Urinary bladder (tissue), 4 donors: ENCODE measurements around the gene RPTOR. TPM values are rescaled to one million over a fixed set of nuclear protein-coding genes. Genes with fewer than 3 reads are reported as not detected.

ENCODE experiments used
- DNase-seq: peaks from one replicate; pipeline ENCODE4 v3.0.0-alpha.2; 2015; ENCODE audit errors: extremely low spot score
- H3K27ac ChIP-seq: one replicate; pipeline ENCODE4 v1.5.1; 2013; ENCODE audit warnings: low read depth, mild to moderate bottlenecking, moderate library complexity
- H3K36me3 ChIP-seq: one replicate; pipeline ENCODE4 v1.6.1; 2013; ENCODE audit warnings: mild to moderate bottlenecking, moderate library complexity; ENCODE audit not compliant: insufficient read depth
- H3K4me1 ChIP-seq: one replicate; pipeline ENCODE4 v1.6.1; 2013; ENCODE audit warnings: mild to moderate bottlenecking, moderate library complexity; ENCODE audit not compliant: insufficient read depth
- H3K4me3 ChIP-seq: one replicate; pipeline ENCODE4 v1.5.1; 2013; ENCODE audit warnings: low read depth, low read length
- WGBS: extraction: QIAGEN DNeasy Blood & Tissue Kit; methylation state at CpG from one replicate; pipeline ENCODE4 v1.1.7; 2013; 5-methylcytosine and 5-hydroxymethylcytosine counted together
- polyA plus RNA-seq: library from polyadenylated mRNA; stranded (reverse); fragments of 200-250 nt; gene quantifications from one replicate; pipeline ENCODE4 v1.2.3, GENCODE V29; 2013
- total RNA-seq: library from RNA; depleted of rRNA; stranded (reverse); fragments of >200 nt; gene quantifications from one replicate; pipeline ENCODE4 v1.2.3, GENCODE V29; 2014
- donor health status: healthy with polysubstance abuse.
- donor health status: healthy.

Gene RPTOR
- total and polyA plus RNA-seq, 2 donors = 23.5 to 54.1 TPM

DNA sequence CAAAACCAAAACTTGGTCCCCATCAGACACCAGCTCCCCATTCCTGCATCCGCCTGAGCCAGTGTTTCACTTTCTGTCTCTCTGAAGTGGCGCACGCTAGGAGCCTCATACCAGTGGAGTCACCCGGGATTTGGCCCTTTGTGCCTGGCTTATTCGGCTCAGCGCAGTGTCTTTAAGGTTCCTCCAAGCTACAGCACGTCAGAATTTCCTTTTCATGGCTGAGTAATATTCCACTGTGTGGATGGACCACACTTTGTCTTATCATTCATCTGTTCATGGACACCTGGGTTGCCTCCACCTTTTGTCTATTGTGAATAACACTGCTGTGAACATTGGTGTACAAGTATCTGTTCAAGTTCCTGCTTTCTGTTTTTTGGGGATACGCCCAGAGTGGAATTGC is 401.8 kb downstream of the RPTOR start:
- H3K27ac ChIP-seq = no peak overlapping the region
- H3K4me3 ChIP-seq = no peak overlapping the region
- H3K36me3 ChIP-seq = peaks cover 2% of the 10 kb centered on the region
- no peaks in the 10 kb centered on the region for H3K4me1 ChIP-seq
- no peak for DNase-seq
- 97% methylated on average over 8 of the region's 8 CpGs for WGBS

DNA sequence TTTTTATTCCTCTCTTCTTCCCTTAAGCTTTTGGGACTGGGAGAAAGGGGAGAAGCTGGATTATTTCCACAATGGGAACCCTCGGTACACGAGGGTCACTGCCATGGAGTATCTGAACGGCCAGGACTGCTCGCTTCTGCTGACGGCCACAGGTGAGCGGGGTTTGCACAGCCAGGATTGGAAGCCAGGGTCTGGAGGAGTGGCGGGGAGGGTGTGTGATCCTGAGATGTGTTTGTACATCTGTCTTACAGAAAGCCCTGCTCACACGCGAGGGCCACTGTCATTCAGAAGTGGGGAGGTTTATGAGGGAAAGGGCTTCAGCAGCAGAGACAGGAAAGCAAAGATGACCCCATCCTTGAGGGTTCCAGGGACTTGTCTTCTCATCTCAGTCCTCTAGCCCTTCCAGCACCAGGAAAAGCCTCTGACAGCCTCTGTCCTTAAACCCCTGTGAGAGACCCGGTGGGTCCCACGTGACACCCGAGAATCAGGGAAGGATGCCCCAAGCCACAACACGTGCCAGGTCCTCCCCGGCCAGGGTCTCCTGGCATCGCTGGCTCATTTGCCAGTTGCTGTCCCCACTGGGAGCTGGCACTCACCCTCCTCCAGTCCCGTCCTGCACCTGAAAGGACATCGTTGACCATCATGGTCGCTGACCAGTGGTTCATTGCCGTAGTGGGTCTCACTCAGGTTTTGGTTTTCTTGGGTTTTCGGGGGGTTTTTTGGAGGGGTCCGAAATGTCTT is 402.7 kb downstream of the RPTOR start:
- H3K27ac ChIP-seq = no peak overlapping the region
- DNase-seq = no peak
- WGBS = 95% methylated on average over 21 of the region's 21 CpGs
- H3K4me1 ChIP-seq = no peaks in the 10 kb centered on the region
- H3K4me3 ChIP-seq = no peak overlapping the region
- peaks cover 2% of the 10 kb centered on the region for H3K36me3 ChIP-seq

DNA sequence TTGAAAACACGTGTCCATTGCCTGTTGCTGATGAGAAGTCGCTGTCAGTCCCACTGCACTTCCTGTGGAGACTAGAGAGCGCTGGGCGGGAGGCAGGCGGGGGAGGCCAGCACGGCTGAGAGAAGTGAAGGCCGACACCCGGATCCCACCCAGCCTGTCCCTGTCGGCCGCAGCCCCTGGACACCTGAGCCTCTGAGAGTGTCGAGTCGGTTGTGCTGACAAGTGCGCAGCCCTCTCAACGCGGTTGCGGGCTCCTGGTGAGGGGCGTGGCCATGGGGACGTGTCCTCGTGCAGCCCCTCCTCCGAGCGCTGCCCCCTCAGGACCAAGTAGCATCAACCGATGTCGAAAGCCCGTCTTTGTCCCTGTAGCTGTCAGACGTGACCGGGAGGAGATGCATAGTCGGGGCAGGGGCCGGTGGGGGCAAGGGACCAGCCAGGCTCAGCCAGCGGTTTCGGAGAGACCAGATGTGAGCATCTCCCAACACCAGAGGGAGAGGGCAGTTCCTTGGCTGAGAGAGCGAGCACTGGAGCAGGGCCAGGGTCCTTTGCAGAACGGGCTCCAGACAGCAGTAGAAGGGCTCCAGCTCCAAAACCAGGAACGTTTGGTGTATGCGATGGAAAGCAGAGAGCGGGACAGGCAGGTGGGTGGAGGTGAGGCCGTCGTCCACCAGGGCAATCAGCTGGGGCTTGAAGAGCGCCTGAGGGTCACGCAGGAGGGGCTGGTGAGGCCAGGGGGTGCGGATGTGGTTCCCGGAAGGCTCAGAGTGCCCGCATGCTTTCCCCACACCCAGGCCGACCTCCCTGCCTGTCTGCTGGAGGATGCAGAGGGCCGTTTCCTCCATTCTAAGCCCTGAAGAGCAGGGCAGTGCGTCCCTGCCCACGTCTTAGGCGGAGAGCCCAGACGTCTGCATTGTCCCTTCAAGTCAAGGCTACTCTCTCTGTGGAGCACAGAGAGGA is 403.7 kb downstream of the RPTOR start:
- WGBS = 79% methylated on average over 48 of the region's 48 CpGs
- no peak overlapping the region for H3K4me3 ChIP-seq
- no peak overlapping the region for H3K27ac ChIP-seq
- no peak for DNase-seq
- no peaks in the 10 kb centered on the region for H3K4me1 ChIP-seq
- H3K36me3 ChIP-seq = peaks cover 2% of the 10 kb centered on the region

DNA sequence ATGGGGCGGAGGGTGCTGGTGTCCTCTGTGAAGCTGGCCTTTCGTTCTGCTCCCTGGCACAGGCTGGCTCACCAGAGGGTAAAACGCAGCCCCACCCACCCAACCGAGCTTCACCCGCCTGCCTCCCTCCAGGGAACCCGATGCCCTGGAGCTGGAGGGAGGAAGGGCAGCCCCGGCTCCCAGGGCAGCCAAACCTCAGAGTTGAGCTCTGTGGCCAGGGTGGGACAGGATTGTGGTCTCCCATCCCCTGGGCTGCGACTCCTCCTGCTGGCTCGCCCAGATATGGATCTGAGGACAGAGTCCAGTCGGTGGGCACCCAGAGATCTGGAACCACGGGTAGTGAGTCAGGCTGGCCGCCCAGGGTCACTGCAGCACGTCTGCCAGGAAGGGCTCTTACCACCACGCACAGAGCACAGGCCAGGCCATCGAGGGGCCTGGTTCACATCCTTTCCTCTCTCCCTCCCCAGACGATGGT is 404.4 kb downstream of the RPTOR start:
- 80% methylated on average over 16 of the region's 16 CpGs for WGBS
- H3K4me1 ChIP-seq = no peaks in the 10 kb centered on the region
- no peak overlapping the region for H3K27ac ChIP-seq
- peaks cover 2% of the 10 kb centered on the region for H3K36me3 ChIP-seq
- DNase-seq = no peak
- no peak overlapping the region for H3K4me3 ChIP-seq

DNA sequence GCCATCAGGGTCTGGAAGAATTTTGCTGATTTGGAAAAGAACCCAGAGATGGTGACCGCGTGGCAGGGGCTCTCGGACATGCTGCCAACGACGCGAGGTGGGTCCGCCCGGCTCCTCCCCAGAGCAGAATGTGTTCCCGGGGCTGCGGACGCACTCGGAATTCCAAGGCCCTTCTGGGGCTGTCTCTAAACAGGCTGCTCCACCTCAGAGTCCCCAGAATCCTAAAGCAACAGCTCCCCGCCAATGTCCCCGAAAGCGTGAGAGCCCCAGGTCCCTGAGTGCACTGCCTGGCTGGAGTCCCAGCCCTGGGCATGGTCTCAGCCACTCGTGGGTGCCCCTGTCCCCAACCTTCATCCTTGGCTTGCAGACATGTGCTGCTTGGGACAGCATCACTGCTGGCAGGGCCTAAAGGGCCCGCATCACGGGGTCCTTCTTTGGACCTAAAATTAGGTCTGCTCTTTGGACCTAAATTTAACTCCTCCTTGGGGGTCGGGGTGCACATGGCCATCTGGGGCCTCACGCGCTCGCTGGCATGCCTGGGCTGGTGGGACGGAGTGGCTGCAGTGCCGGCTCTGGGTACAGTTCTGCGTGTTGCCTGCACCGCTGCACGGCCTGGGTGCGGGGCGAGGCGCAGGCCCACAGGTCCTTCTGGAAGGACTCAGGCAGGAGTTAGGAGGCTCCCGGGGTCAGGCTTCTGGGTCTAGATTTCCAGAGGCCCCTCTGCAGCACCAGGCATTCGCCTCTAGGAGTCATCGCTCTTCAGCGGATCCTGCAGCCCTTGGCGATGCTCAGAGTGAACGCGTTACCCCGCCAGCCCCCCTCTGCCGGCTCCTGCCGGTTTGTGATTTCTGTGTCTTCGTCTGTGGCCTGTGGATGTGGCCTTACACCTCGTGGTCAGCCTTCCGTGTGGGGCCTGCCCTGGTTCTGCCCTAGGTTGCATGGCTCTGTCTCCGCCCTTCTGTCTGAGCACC is 405.1 kb downstream of the RPTOR start:
- H3K27ac ChIP-seq = no peak overlapping the region
- 89% methylated on average over 44 of the region's 44 CpGs for WGBS

DNA sequence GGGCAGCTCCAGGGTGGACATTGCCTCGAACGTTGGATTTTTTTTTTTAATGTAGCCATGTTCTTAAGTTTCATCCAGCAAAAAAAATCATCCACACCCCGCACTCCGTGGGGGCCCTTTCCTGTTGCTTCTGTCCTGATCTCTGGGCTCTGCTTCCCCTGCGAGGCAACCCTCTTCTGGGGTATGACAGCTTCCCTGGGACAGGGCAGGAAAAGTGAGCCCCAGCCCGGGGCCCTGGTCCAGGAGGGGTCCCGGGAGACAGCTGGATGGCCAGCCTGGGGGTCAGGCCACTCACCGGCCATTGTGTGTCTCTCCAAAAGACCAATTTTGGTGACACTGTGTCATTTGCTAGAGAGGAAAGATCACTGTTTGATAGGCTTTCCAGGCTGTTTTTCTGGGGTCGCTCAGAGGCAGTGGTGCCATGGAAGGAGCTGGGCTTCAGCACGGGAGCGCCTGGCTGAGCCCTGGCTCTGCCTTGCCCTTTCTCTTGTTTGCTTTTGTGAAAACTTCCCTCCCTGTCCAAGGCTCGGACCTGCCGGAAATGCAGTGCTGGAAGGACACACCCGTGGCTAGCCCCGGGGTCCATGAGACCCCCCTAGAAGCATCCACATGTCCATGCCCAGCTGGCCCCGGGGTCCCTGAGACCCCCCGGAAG is 406.0 kb downstream of the RPTOR start:
- H3K4me3 ChIP-seq = no peak overlapping the region
- H3K27ac ChIP-seq = no peak overlapping the region
- no peaks in the 10 kb centered on the region for H3K4me1 ChIP-seq
- DNase-seq = no peak
- WGBS = 91% methylated on average over 17 of the region's 17 CpGs
- H3K36me3 ChIP-seq = peaks cover 2% of the 10 kb centered on the region

More for the DNA sequence above, 405.1 kb downstream of the RPTOR start:
- no peak for DNase-seq
- no peaks in the 10 kb centered on the region for H3K4me1 ChIP-seq
- H3K4me3 ChIP-seq = no peak overlapping the region
- peaks cover 2% of the 10 kb centered on the region for H3K36me3 ChIP-seq

DNA sequence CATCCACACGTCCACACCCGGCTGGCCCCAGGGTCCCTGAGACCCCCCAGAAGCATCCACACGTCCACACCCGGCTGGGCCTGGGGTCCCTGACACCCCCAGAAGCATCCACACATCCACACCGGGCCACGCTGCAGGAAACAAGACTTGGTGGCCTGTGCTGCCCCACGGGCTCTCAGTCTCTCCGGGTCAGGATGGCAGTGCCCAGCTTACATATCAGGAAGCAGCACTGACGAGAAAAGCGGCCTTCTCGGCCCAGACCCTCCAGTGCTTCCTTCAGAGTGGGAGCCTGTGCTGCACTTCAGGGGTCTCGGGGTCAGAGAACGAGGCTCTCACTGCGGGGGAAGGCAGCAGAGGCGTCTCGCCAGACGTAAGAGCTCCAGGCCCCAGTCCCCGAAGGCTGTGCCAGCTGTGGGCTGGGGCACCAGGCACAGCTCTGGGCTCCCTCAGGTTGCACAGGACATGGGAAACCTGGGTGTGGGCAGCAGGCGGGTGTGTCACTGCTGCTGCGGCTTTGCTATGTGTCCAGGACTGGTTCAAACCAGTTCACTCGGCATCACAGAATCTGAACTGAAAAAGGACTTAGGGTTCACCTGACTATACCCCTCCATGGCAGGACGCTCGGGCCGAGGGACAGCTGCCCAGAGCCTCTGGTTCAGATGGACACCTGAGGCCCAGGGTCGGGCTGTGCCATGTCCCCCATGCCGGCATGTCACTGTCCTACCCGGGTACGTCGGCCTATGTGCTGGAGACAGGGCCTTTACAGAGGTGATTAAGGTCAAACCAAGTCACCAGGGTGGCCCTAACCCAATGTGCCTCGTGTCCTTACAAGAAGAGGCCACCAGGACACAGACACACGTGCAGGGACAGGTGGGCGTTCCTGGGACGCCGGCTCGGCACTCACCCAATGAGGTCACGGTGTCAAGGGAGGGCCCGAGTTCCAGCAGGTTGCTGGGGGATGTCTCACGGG is 406.8 kb downstream of the RPTOR start:
- Histone ChIP-seq H3K36me3 (no peaks in the 10 kb centered on the region), H3K4me3 (no peak overlapping the region), H3K27ac (no peak overlapping the region), H3K4me1 (no peaks in the 10 kb centered on the region)
- 94% methylated on average over 38 of the region's 38 CpGs for WGBS
- DNase-seq = no peak

DNA sequence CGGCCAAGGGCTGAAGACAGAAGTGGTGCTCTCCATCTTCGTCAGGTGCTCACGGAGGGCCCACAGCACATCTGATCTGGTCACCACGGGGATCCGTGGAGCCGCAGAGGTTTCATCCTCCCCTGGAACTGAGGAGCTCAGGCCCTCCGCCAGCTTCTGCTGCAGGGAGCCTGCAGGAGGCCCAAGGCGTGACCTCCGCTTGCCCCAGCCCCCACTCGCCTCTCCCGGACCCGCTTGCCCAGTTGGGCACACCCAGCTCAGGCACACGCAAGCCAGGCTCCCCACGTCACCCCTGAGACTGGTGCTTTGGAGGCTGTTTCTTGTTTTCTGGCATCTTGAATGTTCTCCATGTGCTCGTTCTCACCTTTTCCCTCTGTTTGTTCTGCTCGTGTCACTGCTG is 407.7 kb downstream of the RPTOR start:
- Histone ChIP-seq H3K4me1 (no peaks in the 10 kb centered on the region), H3K27ac (no peak overlapping the region), H3K4me3 (no peak overlapping the region), H3K36me3 (no peaks in the 10 kb centered on the region)
- 93% methylated on average over 16 of the region's 16 CpGs for WGBS
- DNase-seq = no peak

DNA sequence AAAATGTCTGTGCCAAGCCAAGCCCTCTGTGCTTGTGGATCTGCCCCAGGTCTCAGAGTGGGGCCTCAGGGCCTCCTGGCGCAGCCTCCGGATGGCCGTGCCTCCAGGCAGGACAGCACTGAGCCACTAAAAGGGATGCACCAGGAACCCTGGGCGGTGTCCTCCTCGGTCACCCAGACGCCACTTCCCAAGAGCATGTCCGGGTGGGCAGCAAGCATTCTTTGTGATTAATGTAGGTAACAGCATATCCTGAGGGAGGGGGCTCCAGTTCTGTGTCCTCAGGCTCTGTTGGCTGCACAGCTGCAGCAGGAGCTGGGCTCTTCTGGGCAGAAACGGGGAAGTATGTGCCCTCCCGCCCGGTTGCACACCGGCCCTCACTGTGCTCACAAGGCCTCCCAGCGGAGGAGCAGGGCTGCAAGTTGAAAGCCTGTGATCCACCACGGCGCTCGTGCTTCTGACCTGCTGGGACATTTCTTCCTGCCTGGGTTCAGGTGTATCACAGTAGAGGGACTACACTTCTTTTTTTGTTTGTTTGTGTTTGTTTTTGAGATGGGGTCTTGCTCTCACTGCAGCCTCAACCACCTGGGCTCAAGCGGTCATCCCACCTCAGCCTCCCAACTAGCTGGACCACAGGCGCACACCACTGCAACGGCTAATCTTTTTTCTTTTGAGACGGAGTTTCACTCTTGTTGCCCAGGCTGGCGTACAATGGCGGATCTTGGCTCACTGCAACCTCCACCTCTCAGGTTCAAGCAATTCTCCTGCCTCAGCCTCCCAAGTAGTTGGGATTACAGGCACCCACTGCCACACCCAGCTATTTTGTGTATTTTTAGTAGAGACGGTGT is 409.1 kb downstream of the RPTOR start:
- DNase-seq = no peak

DNA sequence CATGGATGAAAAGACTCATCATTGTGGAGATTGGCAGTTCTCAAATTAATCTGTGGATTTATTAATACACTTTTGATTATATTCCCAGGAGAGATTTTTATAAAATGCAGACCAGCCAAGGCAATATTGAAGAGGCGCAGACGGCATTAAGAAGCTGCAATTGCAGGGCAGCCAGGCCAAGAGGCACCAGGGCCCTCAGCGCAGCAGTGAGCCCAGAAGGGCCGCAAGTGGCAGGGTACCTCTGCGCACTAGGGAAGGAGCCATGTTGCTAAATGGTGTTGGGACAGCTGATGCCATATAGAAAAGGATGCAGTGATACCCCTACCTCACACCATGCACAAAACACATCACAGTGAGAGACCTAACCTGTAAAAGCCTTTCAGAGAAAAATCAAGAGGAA is 410.4 kb downstream of the RPTOR start:
- Histone ChIP-seq H3K36me3 (no peaks in the 10 kb centered on the region), H3K27ac (no peak overlapping the region), H3K4me1 (no peaks in the 10 kb centered on the region), H3K4me3 (no peak overlapping the region)
- no peak for DNase-seq
- WGBS = 98% methylated on average over 5 of the region's 5 CpGs

More for the DNA sequence above, 409.1 kb downstream of the RPTOR start:
- 96% methylated on average over 22 of the region's 22 CpGs for WGBS
- no peak overlapping the region for H3K4me3 ChIP-seq
- H3K36me3 ChIP-seq = no peaks in the 10 kb centered on the region
- no peak overlapping the region for H3K27ac ChIP-seq
- no peaks in the 10 kb centered on the region for H3K4me1 ChIP-seq

DNA sequence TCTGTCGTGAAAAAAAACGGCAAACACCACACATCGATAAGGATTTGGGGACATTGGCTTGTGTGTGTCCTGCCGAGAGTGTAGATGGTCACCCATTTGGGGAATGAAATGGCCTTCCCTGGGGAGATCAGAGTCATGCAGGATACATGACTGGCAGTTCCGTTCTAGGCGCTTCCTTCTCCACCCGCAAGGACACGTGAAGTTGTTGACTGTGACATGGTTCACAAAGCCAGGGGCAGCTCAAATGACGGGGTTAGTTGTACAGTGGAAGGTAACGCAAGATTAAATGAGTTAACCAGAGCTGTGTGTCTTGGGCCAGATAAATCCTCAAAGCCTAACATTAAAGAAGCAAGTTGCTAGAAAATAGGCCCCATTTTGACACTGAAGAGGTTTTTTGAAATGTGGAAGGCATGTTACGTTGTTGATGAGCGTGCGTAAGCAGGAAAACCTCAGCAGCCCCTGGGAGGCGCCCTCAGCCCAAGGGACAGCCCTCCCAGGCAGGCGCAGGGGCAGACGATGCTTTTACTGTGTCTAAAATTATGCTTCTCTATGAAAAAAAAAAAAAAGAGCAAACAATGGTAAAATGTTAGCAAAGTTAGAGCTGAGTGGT is 411.1 kb downstream of the RPTOR start:
- H3K4me1 ChIP-seq = no peaks in the 10 kb centered on the region
- 93% methylated on average over 16 of the region's 16 CpGs for WGBS
- no peak for DNase-seq
- no peaks in the 10 kb centered on the region for H3K36me3 ChIP-seq
- H3K27ac ChIP-seq = no peak overlapping the region
- no peak overlapping the region for H3K4me3 ChIP-seq
